T-helper 2 cell (primary cell): ENCODE results near the gene MTHFSD.
A peak's percentile ranks its signal among the peaks of the same experiment; 100 is the strongest.

ENCODE experiments used
- DNase-seq, 5 experiments: peaks; one replicate each; pipeline versions ENCODE4 v3.0.0 to v3.0.0-alpha.2; 2012 to 2022

MTHFSD gene

DNA sequence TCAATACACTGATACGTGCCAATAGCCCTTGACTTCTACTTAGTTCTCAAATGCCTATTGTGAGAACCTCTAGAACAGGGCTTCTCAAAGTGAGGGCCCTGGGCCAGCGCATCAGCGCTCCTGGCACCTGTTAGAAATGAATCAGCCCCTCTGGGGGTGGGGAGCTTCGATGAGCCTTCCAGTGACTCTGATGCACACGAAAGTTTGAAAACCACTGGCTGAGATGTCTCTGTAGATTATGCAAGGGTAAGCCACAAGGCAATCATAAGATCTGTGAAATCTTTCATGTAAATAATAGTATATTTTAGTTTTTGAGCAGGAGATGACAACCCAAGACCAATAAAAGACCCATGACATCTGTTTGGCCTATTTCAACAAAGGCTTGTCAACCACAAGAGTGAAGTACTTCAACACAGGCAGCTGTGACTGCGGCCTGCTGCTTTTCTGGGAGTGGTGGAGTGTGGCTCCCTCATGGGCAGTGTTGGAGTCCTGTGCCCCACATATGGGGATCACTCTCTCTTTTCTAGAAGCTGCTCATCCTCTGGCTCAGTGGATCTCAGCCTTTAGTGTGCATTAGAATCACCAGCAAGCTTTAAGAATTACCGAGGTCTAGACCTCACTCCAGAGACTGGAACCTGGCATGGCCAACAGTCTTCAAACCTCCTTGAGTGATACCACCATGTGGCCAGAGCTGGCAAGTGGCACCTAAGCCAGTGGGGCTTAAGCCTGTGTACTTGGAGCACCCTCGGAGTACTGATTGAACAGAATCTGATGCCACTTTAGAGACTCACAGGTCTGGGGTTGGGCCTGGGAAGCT, 5.8 kb downstream of the MTHFSD start:
- peak in 1 of 5 experiments; percentile 94 for DNase-seq

DNA sequence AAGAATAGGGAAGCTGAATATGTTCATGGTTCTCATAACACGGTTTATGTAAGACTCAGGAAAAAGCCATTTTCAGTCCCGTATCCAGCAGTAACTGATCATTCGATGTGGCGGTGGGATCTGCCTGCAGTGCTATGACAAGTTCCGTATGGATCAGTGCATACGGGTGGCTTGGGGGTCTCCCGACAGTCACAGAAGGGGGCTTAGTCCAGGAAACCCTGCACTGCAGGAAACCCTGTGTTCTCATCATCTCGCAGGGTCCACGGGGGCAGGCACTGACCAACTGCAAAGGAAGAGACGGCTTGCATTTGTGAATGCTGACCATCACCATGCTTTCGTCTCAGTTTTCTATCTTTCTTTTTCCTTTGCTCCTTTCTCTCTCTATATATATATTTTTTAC, 7.7 kb downstream of the MTHFSD start:
- no peak for DNase-seq

DNA sequence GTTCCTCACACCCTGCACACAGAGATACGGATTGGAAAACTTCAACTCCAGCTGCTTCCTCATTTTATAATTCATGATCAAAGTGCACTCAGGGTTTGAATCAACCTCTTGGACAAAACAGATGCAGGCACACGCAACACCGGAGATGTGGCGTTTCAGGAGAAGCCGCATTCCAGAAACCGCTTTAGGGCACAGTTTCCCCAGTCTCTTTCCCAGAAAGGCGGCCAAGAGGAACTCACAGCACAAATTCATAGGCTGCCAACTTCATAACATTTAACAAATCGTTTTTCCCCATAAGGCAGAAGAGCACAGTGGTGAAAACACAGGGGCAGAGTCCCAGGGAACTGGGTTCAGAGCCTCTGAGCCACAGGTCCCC, 8.4 kb downstream of the MTHFSD start:
- no peak for DNase-seq

DNA sequence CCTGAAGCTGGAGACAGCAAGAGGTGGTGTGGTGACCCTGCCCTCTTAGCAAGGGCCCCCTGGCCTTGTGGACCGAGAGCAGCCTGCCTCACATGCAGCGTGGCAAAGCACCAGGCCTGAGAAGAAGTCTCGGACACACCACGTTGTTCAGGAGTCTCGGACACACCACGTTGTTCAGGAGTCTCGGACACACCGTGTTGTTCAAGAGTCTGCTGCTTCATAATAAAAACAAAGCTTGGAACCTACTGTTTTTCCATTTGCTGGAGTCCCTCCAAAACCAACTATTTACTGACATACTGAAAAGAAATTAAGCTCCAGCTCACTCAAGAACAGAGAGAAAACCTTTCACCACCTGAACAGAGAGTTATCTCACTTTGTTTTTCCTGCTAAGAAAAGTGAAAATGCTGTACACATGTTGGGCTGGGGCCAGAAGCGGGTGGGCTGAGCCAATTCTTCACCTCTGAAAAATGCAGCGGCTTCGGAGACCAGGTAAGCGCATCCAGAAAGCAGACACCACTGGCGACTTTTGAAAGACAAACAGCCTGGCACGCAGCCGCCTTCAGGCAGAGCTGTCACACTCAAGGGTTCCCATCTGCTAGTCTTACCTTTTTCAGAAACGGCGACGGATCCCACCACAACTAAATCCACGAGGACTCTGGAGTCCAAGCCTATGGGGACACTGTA, 8.9 kb downstream of the MTHFSD start:
- DNase-seq: no peak

DNA sequence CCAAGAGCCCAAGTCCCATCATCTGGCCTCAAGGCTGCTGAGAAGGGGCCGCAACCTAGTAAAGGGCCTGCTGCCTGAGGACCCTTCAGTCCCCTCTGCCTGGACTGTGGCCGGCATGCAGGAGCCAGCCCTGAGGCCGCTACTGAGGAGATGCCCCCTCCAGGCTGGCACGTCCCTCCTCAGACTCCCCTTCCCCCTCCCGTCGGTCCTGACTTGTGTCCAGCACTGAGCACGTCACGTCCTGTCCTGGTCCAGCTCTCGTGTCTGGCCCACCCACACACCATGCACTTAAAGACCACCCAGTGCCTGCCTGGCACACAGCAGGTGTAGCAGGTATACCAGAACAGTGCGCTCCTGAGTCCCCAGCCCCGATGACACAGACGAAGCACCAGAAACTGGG, 9.6 kb downstream of the MTHFSD start:
- DNase-seq: no peak

DNA sequence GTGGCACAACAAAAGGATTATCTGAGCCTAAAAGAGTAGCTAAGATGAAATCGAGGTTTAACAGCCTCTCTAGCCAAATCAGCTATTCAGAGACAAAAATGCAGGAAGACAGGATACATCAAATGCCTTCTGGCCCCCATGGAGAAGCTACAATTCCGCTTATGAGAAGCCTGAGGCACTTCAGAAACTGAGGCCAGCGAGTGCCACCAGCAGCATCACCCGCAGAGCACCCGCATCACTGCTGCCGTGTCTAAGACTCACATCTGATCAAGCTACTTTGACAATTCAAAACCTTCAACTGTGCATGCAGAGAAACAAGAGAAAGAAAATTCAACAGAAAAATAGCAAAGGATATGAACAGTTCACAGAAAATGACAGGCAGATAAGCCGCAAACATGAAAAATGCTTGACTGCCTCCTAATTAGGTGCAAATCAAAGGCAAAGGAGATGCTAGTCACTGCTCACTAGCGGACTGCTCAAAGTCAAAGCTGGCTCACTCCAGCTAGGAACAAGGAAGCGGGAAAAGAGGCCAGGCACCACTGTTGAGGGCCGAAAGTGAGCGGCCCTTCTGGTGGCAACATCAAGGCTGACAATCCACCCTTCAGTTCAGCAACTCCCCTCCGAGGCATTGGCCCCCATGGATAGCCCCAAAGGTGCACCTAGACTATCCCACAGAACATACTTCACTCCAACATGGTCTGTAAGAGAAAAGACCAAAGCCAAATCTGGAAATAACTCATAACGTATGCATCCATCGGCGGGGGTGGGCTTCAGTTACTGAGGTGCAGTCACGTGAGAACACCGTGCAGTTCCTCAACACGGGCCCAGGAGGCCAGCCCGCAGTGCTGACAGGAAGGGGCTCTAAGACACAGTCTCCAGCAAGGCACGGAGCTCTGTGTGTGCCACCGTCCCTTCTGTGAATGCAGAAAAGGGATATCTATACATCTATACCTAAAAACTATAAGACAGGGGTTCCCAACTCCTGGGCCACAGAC, 12.0 kb downstream of the MTHFSD start:
- DNase-seq: no peak

DNA sequence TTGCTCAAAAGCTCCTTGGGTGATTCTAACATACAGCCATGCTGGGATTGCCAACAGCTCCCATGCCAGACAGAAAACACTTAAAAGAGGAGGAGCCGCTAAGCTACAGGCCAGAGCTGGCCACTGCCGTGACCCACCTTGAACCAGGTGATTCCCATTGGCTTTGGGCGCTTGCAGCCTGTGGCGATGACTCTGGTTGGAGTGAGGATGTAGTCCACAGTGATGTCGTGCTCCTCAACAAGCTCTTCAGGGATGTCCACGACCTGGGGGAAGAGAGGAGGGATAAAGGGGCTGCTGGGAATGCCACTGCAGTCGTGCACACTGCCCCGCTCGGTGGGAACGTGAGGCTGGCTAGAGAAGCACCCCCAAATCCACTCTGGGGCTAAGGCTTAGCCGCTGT, 13.5 kb downstream of the MTHFSD start:
- DNase-seq: no peak

DNA sequence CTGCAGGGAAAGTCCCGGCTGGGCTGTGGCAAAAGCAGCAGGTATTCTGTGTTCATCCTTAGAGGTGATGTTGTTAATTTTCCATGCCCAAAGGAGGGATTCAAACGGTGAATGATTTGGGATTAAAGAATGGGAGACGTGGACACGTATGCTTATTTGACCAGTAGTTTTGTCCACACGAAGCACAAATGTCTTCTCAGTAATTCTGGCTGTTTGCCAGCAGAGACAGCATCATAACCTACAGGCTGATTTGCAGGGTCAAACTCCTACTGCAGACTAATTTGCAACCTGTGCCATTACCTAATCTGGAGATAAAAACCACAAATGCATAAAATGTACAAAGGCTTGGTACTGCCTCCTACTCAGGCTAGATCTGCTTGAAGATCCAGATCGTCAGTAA, 14.1 kb downstream of the MTHFSD start:
- DNase-seq: no peak

DNA sequence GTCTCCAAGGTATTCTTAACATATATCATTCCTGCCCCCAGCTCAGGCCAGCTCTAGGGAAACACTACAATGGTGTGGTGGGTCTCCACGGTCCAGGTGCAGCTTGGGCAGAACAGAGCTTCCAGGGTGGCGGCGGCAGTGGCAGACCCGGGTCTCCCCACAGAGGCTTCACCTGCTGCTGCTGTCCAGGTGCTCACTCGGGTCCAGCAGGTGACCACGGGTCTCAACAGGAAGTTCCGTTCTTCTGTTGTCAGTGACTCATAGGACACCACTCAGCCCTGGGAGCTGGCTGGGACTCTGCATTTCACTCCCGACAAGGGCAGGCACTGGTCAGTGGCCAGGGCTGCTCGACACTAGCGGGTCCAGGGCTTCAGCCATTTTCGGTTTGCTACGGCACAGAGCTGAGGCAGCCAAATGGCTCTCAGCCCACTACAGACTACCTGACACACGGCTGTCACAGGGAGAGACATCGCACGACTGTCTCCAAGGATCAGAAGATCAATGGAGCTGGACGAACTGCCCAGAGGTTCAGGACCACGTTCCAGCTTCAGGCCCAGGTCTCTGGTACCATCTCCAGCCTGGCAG, 16.7 kb downstream of the MTHFSD start:
- DNase-seq: no peak

DNA sequence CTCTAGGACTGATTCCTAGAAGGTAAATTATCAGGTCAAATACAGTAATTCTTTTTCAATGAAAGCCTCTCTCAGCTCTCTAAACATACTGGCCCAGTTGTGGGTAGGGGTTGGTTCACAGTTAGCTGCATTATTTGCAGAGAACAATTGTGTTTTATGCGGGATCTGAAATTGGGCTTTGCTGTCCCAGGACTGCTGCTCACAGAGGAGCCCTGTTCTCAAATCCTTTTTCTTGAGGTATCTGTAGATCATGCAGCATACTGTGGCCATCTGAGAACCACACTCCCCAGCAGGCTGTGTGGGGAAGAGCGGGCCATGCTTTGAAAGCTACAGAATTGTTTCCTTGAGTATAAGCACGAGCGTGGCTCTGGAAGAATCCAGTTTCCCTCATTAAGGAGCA, 17.5 kb downstream of the MTHFSD start:
- DNase-seq: no peak

DNA sequence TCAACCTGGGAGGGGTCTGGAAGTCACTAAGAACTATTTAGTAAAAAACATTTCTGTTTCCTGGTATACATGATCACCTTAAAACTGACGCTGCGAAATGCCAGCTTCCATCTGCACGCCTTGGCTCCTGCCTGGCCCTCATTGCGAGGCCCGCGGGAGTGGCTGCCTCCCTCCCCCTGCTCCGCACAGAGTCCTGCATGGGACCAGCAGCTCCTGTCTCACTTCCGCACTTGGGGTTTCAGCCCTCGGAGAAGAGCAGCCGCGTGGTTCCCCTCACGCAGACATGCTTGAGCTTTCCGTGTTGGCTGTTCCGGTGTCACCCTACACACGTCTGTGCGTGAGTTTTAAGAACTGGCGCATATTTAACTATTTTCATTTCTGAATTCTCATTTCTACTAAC, 18.4 kb downstream of the MTHFSD start:
- no peak for DNase-seq

DNA sequence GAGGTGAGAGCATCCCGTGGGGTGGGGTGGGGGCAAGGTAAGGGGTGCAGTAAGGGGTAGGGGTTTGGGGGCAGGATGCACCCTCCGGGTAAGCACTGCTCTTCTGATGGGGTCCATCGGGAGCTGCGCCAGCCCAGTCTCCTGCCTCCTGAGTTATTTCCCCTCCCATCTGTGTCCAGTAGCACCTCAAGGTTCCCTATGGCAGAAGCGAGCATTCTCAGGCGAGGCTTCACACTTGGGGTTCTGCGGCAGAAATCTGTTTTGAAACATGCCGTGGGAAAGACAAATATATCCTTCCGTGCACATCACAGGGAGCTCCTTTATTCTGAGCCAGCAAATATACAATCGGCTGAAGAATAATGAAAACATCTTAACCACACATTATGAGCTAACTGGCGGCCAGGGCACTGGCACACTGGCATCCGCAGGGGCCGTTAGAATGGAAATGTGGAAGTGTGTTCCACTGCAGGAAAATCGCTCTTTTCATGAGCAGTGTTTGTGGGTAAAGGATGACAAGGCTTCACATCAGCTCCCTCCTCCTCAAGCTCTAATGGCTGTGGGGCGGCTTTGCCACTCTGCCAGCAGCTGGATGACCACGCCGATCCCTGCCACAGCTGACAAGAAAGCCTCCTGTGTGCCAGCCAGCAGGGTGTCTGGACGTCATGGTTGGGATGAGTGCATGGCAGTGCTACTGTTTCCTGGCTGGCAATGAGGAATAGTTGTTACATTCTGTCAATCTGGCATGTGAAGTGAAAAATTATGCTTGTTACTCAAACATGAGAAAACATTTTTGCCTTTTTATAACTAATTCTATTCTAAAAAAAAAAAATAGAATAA, 20.0 kb downstream of the MTHFSD start:
- DNase-seq: no peak

DNA sequence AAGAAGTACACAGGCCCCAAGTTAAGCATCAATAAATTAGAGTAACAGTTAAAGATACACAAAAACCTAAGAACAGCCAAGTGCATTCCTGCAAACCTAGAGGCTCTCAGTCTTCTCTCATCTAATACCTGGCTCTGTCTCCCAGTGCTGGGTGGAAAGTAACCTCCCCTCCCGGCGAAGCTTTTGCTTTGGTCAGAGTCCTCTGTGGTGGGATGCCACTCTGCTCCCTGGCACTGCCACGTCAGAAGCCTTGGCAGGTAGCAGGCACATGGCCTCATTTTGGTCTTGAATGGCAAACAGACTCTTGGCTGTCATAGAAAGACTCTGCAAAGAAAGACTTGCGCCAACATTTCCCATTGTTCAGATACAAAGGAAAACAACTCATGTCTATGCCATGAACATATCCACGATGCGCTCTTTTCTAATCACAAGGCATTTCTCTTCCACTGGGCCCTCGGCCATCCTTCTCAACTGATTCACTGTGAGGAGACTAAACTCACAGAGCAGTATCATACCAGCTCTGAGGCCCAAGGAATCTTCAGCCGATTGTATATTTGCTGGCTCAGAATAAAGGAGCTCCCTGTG, 21.2 kb downstream of the MTHFSD start:
- DNase-seq: no peak

DNA sequence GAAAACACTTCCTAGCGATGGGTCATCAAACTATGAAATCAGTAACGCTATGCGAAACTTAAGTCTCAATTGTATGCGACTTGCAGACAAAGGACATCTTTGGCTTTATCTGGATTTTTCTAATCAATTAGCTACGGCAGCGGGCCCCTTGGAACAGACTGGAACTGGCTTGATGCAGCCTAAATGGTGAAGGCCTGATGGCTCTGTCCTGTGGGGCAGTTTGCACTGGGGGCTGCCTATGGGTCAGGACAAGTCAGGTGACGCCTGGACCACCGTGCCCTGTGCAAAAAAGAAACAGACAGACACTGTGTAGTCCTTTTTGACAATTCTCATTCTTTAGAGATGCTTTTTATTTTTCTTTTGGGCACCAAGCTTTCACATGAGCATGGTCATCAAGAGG, 22.0 kb downstream of the MTHFSD start:
- no peak for DNase-seq

DNA sequence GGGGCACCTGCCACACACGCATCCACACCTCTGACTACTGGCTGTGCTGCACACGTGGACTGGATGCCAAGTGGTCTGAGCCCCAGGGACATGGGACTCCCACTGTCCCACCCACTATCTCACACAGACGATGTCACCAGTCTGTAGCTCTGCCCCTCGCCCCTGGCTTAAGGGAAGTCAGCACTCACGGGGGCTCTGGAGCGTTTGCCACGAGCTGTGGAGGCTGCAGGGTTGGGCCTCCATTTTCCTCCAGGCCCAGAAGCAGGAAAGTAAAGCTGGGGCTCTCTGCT, 22.6 kb downstream of the MTHFSD start:
- DNase-seq: no peak

DNA sequence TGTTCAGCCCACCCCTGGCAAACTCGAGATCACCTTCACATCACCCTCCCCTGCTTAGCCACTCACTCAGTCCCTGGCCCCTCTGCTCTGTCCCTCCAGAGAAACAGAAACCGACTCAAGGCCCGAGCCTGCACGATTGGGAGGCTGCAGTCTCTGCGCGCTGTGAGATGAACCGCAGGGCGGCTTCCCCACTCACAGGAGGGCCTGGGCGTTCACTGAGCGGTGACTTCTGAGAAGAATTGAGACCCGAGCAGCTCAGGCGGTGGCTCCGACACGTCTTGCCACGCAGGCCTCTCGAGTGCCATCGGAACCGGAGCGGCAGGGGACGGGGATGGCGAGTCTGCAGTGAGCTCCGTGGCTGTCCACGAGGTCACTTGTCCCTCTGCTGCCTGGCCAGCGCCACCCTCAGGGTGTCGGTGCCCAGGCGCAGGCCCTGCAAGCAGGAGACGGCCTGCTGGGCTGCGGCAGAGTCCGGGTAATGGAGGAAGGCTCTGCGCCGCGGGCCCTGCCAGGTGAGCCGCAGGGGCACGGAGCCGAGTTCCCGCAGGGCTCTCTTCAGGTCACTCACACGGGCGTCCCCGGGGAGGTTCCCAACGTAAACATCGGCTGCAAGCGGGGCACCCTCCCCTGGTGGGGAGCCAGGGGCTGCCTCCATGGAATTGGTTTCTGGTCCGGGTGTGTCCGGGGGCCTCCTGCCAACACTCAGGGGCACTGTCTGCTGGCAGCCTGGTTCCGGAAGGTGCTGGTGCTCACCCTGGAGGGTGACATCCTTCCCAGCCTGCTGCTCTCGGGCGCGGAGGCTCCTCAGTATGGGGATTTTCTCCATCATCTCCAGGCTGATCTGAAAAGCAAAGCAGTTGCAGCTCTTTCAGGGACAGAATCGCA, 23.2 kb downstream of the MTHFSD start:
- DNase-seq: no peak

DNA sequence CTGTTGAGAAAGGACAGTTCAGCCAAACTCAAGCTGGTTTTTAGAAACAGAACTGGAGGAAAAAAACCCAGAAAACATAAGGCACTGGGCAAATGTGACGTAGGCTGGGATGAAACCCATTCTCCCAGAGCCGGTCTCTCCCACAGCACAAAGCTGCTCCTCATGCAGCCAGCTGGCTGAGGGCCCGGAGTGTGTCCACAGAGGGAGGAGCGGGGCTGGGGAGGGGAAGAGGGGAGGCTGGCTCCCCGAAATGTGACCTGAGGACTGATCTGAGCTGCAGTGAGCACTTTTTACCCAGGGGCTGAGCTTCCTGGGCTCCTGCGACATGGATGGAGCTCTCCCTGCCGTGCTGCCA, 23.9 kb downstream of the MTHFSD start:
- no peak for DNase-seq

DNA sequence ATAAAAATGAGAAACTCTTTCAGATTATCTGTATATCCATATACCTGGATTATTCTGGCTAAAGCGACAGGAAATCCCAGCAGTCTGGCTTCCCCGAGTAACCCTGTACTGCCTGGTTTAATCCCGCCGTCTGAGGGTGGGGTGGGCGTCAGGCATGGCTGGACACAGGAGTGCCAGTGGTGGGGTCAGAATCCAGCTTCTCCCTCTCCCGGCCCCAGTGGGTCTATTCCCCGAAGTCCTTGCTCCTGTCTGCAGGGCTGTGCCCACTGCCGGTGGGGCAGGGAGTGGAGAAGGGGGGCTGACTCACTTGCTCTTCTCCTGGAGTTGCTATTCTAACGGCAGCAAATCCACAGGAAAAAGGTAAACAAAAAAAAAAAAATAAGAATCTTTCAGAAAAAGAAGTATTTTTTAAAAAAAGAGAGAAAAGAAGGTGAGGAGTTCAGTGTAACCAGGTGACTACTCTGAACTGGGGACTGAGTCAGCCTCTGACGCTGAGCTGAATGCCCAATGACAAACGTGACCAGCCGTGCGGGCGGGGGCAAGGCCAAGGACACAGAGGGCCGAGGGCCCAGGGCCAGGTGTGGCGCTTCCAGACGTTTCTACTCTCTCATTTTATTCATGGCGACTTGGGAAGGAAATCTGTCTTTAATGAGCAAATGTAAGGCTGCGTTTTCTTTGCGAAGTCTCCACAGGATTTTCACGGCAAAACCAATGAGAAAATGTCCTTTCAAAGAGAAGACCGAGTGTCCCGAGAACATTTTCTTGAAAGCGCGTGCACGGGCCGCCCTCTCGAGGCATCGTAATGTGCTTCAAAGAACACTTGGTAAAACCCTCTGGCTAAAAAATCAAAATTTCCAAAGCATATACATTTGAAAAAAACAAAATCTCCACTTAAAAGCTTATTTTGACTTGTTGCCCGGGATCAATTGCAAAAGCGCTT, 24.5 kb downstream of the MTHFSD start:
- no peak for DNase-seq

DNA sequence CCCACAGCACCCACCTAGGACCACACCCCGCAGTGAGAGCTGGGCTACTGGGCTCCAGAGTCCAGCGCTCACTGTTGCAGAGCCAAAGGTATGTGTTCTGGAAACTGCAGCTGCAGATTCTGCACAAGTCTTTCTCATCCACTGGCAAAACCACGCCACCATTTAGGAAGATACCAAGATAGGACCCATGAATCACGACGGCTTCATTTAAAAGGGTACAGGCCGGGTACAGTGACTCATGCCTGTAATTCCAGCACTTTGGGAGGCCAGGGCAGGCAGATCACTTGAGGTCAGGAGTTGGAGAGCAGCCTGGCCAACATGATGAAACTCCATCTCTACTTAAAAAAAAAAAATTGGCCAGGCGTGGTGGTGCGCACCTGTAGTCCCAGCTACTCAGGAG, 25.9 kb downstream of the MTHFSD start:
- no peak for DNase-seq
